Tibial nerve (tissue), 4 donors: Measurements from ENCODE around the gene FRMPD1.

Source experiments
- EP300 ChIP-seq, 2 donors: sonication (generic); formaldehyde crosslinking; IDR thresholded peaks; one replicate each; pipeline ENCODE4 v1.6.1; 2017; ENCODE audit warnings: antibody characterized with exemption in 2 of 2, mild to moderate bottlenecking in 1 of 2
- POLR2A ChIP-seq, 2 donors: fragments of 450-650 bp; IDR thresholded peaks; one replicate each; pipeline ENCODE4 v1.6.1; 2017; ENCODE audit warnings: antibody characterized with exemption in 2 of 2, mild to moderate bottlenecking in 2 of 2, moderate library complexity in 2 of 2
- TF ChIP-seq, protein P1 (sequence below), 5 experiments: fragments of 200-600 bp in 3 of 5; fragments of 450-650 bp in 2 of 5; sonication (generic) in 3 of 5; IDR thresholded peaks; one replicate each; pipeline ENCODE4 v1.5.1; 2016 to 2019; ENCODE audit warnings: antibody characterized with exemption in 5 of 5, mild to moderate bottlenecking in 3 of 5, moderate library complexity in 2 of 5

DNA sequence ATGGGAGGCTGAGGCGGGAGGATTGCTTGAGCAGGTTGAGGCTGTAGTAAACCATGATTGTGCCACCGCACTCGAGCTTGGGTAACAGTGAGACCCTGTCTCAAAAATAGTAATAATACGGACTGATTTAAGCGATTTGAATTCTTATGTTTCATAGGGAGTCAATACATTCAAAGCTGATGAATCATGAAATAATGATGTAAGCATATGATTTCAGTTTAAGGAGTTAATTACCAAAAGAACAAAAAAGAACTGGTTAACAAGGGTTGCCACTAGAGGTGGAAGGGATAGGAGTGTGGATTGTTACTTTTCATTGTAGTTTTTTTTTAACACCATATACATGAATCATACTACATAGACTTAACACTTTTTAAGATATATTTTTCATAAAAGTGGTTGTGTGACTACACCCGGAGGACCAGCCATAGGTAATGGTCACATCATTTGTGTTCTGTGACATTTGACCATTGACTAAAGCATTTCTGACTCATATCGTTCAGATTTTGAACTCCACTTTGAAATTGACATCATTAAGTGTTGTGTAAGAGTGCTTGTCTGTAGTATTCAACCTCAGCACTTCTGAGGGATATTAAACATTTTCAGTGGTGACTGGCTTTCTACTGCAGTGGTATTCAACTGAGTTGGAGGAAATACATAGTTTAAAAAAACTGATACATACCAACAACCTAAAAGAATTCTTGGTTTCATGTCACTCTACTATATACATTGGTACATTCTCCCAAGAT is 109.8 kb downstream of the FRMPD1 start:
- TF ChIP-seq, protein P1, sequence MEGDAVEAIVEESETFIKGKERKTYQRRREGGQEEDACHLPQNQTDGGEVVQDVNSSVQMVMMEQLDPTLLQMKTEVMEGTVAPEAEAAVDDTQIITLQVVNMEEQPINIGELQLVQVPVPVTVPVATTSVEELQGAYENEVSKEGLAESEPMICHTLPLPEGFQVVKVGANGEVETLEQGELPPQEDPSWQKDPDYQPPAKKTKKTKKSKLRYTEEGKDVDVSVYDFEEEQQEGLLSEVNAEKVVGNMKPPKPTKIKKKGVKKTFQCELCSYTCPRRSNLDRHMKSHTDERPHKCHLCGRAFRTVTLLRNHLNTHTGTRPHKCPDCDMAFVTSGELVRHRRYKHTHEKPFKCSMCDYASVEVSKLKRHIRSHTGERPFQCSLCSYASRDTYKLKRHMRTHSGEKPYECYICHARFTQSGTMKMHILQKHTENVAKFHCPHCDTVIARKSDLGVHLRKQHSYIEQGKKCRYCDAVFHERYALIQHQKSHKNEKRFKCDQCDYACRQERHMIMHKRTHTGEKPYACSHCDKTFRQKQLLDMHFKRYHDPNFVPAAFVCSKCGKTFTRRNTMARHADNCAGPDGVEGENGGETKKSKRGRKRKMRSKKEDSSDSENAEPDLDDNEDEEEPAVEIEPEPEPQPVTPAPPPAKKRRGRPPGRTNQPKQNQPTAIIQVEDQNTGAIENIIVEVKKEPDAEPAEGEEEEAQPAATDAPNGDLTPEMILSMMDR (IDR thresholded peaks at IDR 0.05), result no peak
- no peak for TF ChIP-seq POLR2A (IDR thresholded peaks at IDR 0.05)
- TF ChIP-seq EP300 (IDR thresholded peaks at IDR 0.05), result no peak
